Astrocyte of the cerebellum (primary cell): ENCODE data around the gene TRIM6.

ENCODE experiments used
- DNase-seq: peaks from one replicate; pipeline ENCODE4 v3.0.0-alpha.2; 2011; ENCODE audit warnings: low read depth
- H3K4me3 ChIP-seq: 2 replicates; pipeline ENCODE4 v1.5.1; 2011; ENCODE audit warnings: mild to moderate bottlenecking, low read depth, low read length, moderate library complexity
- CTCF ChIP-seq: IDR thresholded peaks from 2 replicates; pipeline ENCODE4 v1.5.1; 2012; ENCODE audit warnings: low read length, low read depth, moderate library complexity, mild to moderate bottlenecking; ENCODE audit errors: missing control alignments
- in situ Hi-C: cut with HindIII; loops from 2 replicates; pipeline ENCODE4 v1.10.0; 2017; ENCODE audit warnings: low sequenced_read_pairs

TRIM6 gene

GRCh38 chr11:5596607-5597201, at the start of gene TRIM6:
TRIM6 (plus strand) TSS chr11:5596637; CDS start chr11:5596898, 261 bp downstream.
- no peak for DNase-seq
- peak within 1 kb of the TSS; percentile 48 for H3K4me3 ChIP-seq
- no peak for TF ChIP-seq CTCF
- in situ Hi-C loops, result no loop called here

GRCh38 chr11:5547982-5548381, 48.5 kb upstream of the TRIM6 start:
- TF ChIP-seq CTCF, result no peak
- no peak overlapping the region for H3K4me3 ChIP-seq
- no peak for DNase-seq
- in situ Hi-C loops, result no loop called here

- no peak for DNase-seq
- in situ Hi-C loops, result no loop called here
Observed at GRCh38 chr11:5548440-5548839, 48.0 kb upstream of the TRIM6 start, which contains the start of gene OR52H1. OR52H1 (minus strand) TSS chr11:5548540; CDS start chr11:5545505, 3,035 bp downstream.

GRCh38 chr11:5550440-5551095, 45.9 kb upstream of the TRIM6 start:
- no peak overlapping the region for H3K4me3 ChIP-seq
- TF ChIP-seq CTCF, result no peak
- peak; percentile 32 for DNase-seq
- in situ Hi-C loops, result no loop called here

More at GRCh38 chr11:5548440-5548839, 48.0 kb upstream of the TRIM6 start, which contains the start of gene OR52H1:
- TF ChIP-seq CTCF, result no peak
- H3K4me3 ChIP-seq, result no peak within 1 kb of the TSS

GRCh38 chr11:5553343-5553742, 43.1 kb upstream of the TRIM6 start:
- no peak for DNase-seq
- TF ChIP-seq CTCF, result no peak
- no peak overlapping the region for H3K4me3 ChIP-seq
- in situ Hi-C loops, result no loop called here

GRCh38 chr11:5556596-5557188, 39.7 kb upstream of the TRIM6 start:
- no peak overlapping the region for H3K4me3 ChIP-seq
- in situ Hi-C loops, result no loop called here
- no peak for DNase-seq
- TF ChIP-seq CTCF, result no peak
